HG03520 (cell line): ENCODE measurements around the gene SHMT2.
A peak's percentile ranks its signal among the peaks of the same experiment; 100 is the strongest.

ENCODE experiments used
- ATAC-seq: cut with Tn5 transposase; IDR thresholded peaks from one replicate; pipeline ENCODE4 v1.9.1; 2021; ENCODE audit warnings: mild to moderate bottlenecking, moderate library complexity; ENCODE audit not compliant: unreplicated experiment

SHMT2 gene

DNA sequence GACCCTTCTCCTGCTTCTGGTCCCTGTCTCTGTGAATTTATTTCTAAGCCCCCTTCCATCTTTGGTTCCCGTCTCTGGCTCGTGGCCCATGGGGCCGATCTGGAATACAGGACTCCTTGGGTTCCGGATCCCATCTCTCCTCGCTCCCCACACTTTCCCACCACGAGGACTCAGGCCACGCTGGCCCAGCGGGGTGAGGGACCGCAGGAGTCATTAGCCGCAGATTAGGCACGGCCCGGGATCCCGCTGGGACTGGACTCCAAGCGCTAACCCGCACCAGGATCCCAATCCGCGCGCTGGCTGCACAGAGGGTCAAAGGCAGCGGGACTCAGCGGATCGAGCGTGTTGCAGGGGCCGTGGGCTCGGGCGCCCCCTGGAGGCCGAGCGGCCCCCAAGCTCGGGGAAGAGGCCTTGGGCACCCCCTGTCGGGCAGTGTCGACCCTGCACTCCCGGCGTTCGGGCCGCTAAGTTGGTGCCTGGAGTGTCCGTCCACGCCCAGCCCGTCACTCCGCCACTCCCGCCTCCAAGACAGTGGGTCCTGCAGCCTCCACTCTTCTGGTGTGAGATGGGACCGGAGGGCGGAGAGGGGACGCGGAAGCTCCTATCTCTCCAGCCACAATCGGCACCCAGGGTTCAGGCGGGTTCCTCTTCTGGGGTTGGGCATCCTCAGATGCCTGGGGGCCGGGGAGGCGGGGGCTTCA, 9.5 kb downstream of the SHMT2 start:
- peak; percentile 50 for ATAC-seq

DNA sequence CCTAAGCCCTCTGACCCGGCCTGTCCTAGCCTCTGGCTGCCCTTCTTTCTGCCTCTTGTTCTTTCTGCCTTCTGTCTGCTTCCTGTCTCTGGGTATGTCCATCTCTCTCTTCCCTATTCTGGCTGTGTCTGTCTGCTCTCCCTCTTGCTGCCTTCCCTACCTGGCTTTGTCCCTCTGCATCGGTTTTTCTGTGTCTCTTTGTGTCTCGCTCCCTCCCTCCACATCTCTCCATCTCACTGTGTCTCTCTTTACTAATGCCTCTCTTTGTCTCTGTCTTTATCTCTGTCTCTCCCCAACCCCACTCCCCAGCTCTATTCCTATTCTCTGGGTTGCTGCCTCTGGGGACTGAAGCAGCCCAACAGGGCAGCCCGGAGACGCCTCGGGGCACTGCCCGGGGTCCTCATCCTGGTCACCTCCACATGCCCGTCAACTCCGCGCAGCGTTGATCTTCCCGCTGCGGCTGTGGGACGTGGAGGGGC, 10.1 kb downstream of the SHMT2 start:
- no peak for ATAC-seq

DNA sequence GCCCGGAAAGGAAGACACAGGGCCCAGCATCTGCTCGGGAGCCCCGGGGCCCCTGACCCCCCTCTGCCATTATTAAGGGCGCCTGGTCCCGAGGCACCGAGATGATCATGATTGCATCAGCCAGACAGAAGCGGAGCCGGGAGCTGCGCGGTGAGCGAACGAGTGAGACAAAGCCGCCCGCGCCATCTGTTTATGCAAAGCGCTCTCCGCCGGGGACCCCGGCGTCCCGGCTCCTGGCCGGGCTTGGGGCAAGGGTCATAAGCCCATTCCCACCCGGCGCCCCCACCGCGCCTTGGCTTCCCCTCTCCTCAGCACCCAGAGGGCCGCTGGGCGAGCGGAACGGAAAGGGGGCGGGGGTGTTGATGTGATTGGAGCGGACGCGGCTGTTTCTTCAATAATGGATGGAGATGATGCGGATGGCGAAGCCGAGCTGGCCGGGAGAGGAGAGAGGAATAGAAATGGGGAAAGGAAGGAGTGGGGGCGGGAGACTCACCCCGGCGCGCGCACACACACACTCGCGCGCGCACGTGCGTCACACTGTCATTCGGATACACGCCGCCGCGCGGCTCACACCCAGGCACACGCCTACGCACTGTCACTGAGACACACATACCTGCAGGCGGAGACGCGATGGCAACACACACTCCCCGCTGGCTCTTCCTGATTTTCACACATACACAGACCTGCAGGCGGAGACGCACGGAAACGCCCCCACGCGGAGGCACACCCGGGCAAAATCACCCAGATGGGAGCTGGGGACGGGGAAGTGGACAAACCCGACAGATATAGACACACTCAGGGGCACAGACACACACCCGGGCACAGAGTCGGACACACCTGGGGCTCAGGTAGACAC, 10.8 kb downstream of the SHMT2 start:
- no peak for ATAC-seq

DNA sequence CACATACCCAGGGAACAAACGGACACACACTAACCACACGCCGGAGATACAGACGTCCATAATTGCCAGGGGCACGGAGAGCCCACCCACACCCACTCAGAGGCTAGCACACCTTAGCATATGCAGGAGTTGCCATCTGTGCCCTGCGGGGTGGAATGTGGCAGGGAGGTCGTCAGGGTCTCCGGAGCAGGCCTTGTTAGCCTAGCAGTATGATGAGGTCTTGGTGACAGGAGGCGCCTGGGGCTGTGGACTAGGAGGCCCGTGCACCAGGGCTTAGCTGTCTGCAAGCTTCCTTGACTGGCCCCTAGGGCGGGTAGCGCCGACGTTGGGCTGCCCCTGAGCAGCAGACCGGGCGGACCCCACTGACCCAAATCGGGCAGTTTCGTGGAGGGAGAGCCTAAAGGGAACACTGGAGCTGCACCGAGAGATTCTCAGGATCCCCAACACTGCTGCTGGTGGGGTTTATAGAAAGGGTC, 11.5 kb downstream of the SHMT2 start:
- ATAC-seq = no peak

DNA sequence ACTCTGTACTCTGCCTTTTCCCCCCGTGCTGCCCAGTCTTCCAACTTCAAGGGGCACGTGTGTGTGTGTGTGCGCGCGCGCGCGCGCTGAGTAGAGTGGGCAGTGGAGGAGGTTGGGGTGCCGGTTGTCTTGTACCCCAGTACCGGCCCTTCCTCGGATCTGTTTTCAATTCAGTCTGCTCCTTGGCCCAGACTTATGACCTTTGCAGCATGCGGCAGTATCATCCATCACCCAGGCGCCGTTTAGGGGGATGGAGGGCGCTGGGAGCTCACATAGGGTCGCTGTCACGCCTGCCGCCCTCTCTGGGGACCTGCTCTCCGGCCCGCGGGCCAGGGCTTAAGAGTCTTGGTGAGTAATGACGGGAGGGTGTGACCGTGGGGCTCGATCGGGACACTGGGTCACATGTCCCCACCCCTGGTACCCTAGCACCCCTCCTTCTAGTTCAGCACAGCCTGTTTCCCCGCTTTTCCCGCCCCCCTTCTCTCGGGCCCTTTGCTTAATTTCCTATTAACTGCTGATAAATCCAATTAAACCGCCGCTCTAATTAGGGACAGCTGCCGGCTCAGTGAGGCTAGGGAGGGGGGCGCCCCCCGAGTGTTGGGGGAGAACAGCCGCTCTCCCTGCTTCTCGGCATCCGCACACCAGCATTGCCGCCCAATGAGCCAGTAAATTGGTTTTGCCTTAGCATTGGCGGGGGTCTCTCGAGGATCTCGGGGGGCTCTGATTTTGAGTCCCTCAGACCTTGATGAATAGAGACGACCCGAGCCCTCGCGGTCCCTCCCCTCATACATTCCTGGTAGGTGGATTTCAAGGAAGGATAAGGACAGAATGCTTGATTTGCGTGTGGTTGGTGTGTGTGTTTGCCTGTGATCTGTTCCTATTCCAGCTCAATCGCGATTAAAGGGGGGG, 12.1 kb downstream of the SHMT2 start:
- ATAC-seq = no peak

DNA sequence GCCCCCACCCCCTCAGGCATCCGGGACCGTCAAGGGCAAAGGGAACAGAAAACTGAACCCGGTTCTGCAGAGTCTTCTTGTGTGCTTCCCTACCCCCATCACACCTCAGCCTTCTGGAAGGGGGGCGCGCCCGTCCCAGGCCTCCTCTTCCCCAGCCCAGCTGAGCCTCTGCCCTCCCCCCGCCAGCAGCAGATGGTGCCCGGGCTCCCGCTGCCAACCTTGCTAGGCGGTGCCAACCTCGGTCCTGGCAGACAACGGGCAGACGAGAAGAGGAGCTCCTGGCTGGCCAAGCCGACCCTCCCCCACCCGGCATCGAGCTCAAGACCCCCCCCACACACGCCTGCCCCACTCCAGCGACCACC, 12.8 kb downstream of the SHMT2 start:
- no peak for ATAC-seq

DNA sequence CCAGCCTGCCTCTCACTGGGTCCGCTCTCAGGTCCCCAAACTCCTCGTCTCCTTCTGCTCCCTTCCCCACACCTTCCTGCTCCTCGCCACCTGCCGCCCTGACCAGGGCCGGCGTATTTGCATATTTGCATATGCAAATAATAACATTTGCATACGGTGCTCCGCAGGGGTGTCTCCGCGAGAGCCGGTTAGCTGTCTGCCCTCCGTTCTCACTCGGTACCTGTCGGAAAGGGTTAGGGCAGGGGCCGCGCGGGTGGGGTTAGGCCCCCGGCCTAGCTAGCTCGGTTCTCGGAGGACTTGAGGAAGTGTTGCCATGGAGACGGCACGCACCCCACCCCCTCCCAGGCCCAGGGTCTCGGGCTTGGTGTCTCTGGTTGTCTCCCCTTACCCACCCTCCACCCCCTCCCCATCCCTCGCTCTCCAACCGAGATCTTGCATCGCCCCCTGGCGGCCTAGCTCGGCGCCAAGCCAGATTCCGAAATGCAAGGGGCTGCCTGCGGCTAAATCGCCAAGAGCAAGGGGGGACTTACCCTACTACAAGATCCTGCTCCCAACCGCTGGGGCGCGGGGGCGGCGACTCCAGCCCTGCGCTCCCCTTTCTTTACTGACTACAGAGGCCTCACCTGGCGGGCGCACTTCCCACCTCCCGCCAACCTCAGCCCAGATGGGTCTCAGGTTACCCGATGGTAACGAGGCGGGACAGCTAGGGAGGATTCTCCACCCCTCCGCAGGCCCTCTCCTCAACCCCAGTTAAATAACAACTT, 13.4 kb downstream of the SHMT2 start:
- peak; percentile 45 for ATAC-seq

DNA sequence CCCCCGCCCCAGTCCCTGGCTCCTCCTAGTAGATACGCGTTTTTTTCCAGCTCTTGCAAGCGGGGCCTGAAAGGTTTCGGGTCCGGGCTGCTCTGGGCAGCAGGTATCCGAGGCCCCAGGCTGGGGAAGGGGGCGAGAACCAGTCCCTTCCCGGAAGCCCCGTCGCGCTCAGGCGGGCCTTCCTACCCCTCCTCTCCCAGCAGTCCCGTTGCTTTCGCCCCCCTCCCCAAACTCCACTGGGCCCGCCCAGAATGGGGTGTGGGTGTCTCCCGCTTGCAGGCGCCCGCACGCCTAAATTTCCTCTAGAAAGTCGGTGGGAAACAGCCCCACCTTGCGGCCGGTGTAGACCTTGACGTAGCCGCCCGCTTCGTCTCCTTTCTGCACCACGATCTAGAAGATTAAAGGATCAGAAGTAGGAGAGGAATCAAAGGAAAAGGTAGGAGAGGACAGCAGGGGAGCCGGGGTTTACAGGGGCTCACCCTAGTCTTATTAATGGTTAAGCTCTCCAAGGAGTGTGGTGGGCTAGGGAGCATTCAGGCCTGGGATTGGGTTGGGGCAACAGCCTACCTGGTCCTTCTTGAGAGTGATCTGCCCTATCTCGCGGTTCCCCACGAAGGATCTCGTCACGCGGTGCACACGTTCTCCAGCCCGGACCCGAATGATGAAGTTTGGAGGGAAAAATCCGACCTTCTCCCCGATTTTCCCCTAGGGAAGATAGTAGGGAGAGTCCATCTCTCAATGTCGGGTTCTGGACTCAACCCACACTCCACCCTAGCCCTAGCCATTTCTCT, 14.2 kb downstream of the SHMT2 start:
- no peak for ATAC-seq

DNA sequence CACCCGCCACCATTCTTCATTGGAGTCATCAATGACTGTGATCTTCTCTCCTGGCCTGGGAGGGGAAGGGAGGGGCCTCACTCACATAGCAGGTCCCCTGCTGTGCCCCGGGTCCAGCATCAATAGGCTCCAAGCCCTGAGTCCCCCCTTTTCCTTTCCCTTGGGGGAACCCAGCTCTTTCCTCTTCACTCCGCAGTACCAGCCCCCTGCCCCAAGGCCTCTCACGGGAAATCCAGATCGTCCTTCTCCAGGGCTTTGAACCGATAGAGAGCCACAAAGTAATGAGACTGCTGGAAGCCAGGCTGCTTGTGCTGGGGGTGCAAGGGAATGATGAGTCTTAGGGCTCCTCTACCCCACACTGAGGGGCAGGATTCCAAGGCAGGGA, 14.8 kb downstream of the SHMT2 start:
- ATAC-seq = no peak

DNA sequence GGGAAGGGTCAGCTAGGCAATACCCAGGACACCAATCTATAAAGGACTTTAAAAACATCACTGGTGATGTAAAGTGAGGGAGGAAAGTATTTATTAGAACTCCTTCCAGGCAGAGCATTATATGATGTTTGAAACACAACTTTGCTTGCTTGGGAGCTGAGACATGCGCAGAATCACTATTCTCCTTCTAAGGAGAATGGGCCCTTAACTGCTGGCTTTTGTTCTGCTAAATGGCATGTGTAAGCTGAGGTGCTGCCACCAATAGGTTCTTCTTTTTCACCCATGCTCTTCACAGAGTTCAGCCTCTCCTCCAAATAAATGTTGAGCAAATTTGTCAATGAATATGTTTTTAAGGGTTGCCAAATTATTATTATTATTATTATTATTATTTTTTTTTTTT, 17.5 kb downstream of the SHMT2 start:
- no peak for ATAC-seq

DNA sequence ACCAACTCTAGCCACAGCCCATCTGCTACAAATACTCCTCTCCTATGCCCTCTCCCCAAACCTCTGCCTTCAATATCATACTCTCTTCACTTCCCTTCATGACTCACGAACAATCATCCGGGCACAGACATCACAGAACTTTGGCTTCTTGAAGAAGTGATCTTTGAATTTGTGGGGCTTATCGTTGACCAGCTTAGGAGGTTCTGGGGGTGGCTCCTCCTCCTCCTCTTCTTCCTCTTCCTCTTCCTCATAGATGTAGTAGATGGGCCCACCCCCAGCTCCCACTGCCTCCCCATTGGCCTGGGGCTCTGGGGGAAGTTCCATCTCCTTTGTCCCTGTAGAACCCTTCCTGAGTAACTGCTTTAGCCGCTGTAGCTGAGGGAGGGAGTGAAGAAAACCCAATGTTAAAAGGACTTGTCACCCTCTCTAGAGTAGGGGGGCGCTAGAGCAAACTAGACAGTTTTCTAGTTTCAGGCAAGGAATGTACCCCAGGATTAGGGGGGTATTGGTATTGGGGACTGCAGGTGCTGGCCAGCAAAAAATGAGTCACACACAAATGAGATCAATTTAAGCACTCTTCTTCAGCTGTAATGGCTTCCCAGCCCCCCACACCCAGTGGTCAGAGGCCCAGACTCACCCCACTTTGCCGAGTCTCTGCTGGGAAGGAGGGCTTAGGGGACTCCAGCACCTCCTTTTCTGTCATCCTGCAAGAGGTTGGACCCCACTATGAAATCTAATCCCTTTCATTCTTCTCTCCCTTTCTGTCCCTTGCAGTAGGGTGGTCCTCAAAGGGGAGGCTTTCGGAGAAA, 19.6 kb downstream of the SHMT2 start:
- ATAC-seq = no peak

DNA sequence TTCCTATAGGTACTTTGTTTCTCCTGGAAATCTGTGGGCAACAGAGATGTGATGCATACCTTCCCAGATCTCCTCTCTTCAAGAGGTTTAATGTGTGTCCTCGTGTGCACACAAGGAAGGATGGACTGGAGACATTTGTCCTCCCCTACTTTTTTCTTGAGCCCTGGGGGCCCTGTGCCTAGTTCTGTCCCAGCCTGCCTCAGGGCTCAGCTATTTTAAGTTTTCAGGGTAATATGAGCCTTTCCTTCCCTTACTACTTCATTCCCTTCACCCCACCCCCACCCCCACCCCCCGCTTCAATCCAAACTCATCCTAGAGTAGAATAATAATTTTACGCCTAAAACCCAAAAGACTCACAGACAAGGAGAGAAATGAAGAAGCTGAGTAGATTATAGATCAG, 21.0 kb downstream of the SHMT2 start:
- no peak for ATAC-seq

DNA sequence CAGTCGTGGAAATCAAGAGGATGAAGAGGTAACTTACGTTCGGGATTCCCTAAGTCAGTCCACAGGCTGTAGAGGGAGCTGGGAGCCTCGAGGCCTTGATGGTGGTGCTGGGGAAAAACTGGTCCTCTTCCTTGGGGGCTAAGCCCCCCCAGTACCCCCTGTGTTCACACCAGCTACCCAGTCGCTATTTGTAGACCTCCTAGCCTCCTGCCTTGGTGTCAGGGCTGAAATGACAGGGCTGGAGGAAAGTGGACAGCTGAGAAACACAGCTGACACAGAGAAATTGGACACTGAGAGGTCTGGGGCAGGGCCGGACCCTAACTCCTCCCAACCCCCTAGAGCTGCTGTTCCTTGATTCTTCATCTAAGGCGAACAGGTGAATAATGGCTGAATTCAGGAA, 21.4 kb downstream of the SHMT2 start, which contains the start of gene STAC3:
TSS of gene STAC3 (minus strand) at position 232 of the 400 bp plus-strand sequence. CDS start 1,551 bp downstream, outside the sequence.
- ATAC-seq = no peak

DNA sequence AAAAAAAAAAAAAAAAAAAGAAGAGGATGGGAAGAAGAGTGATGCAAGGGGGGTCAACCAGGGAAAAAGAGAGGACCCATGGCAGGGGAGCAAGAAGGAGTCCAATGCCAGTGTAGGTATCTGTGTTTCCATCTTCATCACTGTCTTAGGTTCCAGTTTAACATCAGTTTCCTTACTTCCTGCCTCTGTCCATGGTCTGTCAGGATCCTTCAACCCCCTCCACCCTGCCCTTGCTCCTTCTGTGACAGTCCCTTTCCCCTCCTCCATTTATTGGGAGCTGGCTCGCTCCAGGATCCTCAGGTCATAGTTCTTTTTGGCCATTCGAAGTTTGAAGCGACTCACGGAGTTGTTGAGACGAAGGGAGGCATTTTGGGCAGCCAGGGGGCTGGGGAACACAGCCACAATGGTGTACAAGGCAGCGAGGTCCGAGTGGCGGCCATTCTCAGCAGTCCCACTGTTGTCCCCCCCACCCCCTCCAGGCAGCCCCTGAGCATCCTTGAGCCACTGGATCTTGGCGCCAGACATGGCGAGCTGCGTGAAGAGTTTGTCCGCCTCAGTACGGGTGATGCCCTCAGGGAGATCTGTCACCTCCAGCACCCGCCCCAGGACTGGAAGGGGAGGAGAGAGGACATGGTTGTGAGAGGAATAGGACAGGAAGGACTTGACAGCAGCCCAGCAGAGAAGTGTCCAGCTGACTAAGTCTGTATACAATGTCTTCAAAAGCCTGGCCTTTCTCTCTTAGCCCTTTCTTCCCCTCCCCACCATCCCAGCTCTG, 25.2 kb downstream of the SHMT2 start:
- ATAC-seq = no peak

DNA sequence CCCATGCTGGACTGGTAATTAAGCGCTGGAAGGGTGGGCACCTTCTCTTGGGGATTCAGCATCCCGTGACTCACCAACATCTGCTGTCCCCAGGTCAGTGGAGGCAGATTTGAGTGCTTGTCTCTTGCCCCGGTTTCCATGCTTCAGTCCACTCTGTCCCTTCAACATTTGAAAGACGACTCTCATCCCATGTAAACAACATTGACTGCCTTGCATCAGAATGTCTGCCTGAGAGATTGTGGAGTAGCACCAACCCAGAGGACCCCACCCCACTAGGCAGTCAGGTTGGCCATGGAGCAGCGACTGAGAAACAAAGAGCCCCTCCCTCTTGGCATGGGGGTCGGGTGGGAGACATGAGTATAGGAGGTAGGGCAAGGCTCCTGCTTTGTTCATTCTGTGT, 26.4 kb downstream of the SHMT2 start:
- ATAC-seq = no peak

DNA sequence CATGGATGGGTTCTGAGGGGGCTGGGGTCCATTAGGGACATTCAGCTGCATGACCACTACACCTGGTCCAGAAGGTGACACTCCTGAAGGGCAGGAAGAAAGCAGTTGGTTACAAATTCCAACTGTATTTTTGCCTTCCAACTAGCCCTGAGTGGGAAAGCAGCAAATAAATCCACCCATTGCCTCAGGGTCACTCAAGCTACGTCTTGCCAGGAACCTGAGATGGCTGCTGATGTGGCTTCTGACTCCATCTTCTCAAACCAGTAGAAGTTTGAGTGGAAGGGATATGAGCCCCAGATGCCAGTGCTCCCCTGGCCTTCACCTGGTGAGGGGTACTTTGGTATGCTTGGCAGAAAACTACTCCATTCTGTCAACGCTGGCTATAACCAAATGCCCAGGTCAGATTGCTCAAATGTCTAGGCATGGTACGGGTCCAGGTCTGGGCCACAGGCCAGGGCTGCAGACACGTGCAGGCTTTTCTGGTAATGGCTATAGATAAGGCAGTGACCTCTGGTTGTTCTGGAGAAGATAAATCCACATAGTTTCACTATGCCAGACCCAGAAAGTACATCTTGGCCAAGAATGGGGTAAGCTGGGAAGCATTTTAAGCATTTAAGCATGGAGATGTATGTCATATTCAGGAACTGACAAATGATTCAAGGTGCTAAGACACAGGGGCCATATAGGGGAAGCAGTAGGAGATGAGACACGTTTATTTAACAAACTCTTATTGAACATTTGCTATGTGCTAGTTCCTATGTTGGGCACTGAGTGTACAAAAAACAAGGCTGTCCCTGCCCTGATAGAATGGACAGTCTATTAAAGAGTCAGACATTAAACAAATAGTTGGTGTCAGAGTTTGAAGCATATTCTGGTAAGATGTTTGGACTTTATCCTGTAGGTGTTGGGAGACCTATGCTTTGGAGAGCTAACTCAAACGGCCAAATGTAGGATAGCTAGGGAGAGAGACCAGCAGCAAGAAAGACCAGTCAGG, 29.8 kb downstream of the SHMT2 start:
- ATAC-seq = no peak

DNA sequence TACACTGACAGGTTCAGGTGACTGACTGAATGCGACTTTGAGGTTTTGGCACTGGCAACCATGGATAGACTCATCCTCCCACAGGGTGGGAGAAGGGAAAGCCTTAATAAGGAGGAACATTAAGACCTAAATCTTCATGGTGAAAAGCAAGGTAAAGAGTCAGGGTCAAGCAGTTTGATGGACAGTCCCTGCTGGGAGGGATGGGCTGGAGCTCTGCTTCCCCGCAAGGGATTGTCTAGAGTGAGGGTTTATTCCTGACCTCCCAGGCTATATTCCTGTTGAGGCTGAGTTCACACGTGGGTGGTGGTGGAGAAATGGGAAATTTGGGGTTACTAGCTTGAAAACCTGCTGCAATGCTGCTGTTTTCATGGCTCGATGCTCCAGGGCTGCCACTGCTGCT, 30.9 kb downstream of the SHMT2 start:
- no peak for ATAC-seq
